Caco-2 (cell line): ENCODE data around the gene NFIX. TPM values are rescaled to one million over a fixed set of nuclear protein-coding genes. Genes with fewer than 3 reads are reported as not detected.

Experiments used
- BruUV-seq: library from RNA; stranded (reverse); fragments of 400-500 nt; replicated peaks from 2 replicates; lab custom pipeline; 2021; lab: Mats Ljungman, UMichigan
- CTCF ChIA-PET: fragments of 300-600 bp; sonication (Branson Sonifier 250); formaldehyde crosslinking; loops from one replicate; lab custom pipeline; 2022; ENCODE audit warnings: antibody characterized with exemption; lab: Charles Lee
- POLR2A ChIA-PET: fragments of 300-600 bp; sonication (Branson Sonifier 250); formaldehyde crosslinking; loops from one replicate; lab custom pipeline; 2022; ENCODE audit warnings: antibody characterized with exemption; lab: Charles Lee
- DNase-seq, 2 experiments: peaks; one replicate each; pipeline versions ENCODE4 v3.0.0 to v3.0.0-alpha.2; 2020 to 2022
- H3K27me3 ChIP-seq: replicated peaks from 2 replicates; pipeline ENCODE4 v1.6.0; 2011; ENCODE audit warnings: low read length; ENCODE audit not compliant: control insufficient read depth, insufficient read depth
- H3K36me3 ChIP-seq: 2 replicates; pipeline ENCODE4 v1.5.1; 2011; ENCODE audit warnings: low read length; ENCODE audit not compliant: control insufficient read depth, insufficient read depth
- H3K4me1 ChIP-seq: fragments of 250-450 bp; sonication (Bioruptor Pico); 2 replicates; pipeline ENCODE4 v1.5.1; 2020; ENCODE audit warnings: mild to moderate bottlenecking
- H3K4me3 ChIP-seq: 2 replicates; pipeline ENCODE4 v1.5.1; 2011; ENCODE audit warnings: low read depth, mild to moderate bottlenecking, control low read depth, low read length
- H3K9me3 ChIP-seq: fragments of 250-450 bp; sonication (Bioruptor Pico); 2 replicates; pipeline ENCODE4 v1.5.1; 2020; ENCODE audit warnings: mild to moderate bottlenecking, moderate library complexity
- H3K27ac Mint-ChIP-seq: one replicate; pipeline ENCODE4 v1.8.0; 2022; ENCODE audit warnings: mixed read lengths; ENCODE audit not compliant: unreplicated experiment
- H3K27me3 Mint-ChIP-seq: one replicate; pipeline ENCODE4 v1.8.0; 2022; ENCODE audit warnings: mixed read lengths; ENCODE audit not compliant: insufficient read depth, unreplicated experiment
- H3K36me3 Mint-ChIP-seq: one replicate; pipeline ENCODE4 v1.8.0; 2022; ENCODE audit warnings: mild to moderate bottlenecking, mixed read lengths; ENCODE audit not compliant: insufficient read depth, unreplicated experiment
- H3K4me1 Mint-ChIP-seq: one replicate; pipeline ENCODE4 v1.8.0; 2022; ENCODE audit warnings: low read depth, mixed read lengths; ENCODE audit not compliant: unreplicated experiment
- H3K4me3 Mint-ChIP-seq: one replicate; pipeline ENCODE4 v1.8.0; 2022; ENCODE audit warnings: mild to moderate bottlenecking, moderate library complexity, mixed read lengths; ENCODE audit not compliant: unreplicated experiment
- H3K9me3 Mint-ChIP-seq: one replicate; pipeline ENCODE4 v1.8.0; 2022; ENCODE audit warnings: mixed read lengths; ENCODE audit not compliant: unreplicated experiment
- CTCF ChIP-seq, 2 experiments: fragments of 200-600 bp in 1 of 2; IDR thresholded peaks; 1 replicate in 1 of 2; 2 replicates in 1 of 2; pipeline versions ENCODE4 v1.5.1 to v1.8.0; 2011 to 2022; ENCODE audit warnings: antibody characterized with exemption in 1 of 2, control low read depth in 1 of 2, inconsistent platforms in 1 of 2, low read depth in 1 of 2, low read length in 1 of 2, mild to moderate bottlenecking in 1 of 2, moderate library complexity in 1 of 2; ENCODE audit not compliant: insufficient read depth in 1 of 2, severe bottlenecking in 1 of 2, unreplicated experiment in 1 of 2
- intact Hi-C: fragments of 100-400 bp; cut with micrococcal nuclease; formaldehyde crosslinking; loops from one replicate; pipeline ENCODE4 v1.10.0; 2022; ENCODE audit not compliant: unreplicated experiment
- total RNA-seq: library from RNA; stranded (reverse); gene quantifications from 2 replicates; pipeline ENCODE4 v1.2.3, GENCODE V29; 2022

NFIX gene
- total RNA-seq, 1 experiment from 2014 or later = 0.82 TPM

- no peaks in the 10 kb centered on the region for H3K9me3 Mint-ChIP-seq
- Histone ChIP-seq H3K36me3 (no peaks in the 10 kb centered on the region), H3K4me1 (peaks cover 3% of the 10 kb centered on the region; the same call in 1 of the 2 replicates), H3K9me3 (no peaks in the 10 kb centered on the region; the same call in 1 of the 2 replicates), H3K4me3 (no peak overlapping the region), H3K27me3 (no peaks in the 10 kb centered on the region)
- ChIA-PET CTCF (no interaction called here), POLR2A (no interaction called here)
- intact Hi-C loops = loop anchor here (1.0 kb wide), 1 partner anchor 26 kb away; no protein-coding TSS in a partner anchor
- no peaks in the 10 kb centered on the region for H3K36me3 Mint-ChIP-seq
- no TSS peak for BruUV-seq
- no peak overlapping the region for H3K27ac Mint-ChIP-seq
- no peak for DNase-seq
- H3K27me3 Mint-ChIP-seq = peaks cover 5% of the 10 kb centered on the region
- no peak overlapping the region for H3K4me3 Mint-ChIP-seq
- no peak for TF ChIP-seq CTCF (IDR thresholded peaks at IDR 0.05; ENCODE audit: insufficient read depth in 1 of 2, low read depth in 1 of 2, low read length in 1 of 2, severe bottlenecking in 1 of 2, unreplicated experiment in 1 of 2)
- no peaks in the 10 kb centered on the region for H3K4me1 Mint-ChIP-seq
Observed at GRCh38 chr19:12987781-12988180, 7.5 kb upstream of the NFIX start.

- Mint-ChIP-seq H3K36me3 (peaks cover 6% of the 10 kb centered on the region), H3K27me3 (peaks cover 15% of the 10 kb centered on the region), H3K4me1 (no peaks in the 10 kb centered on the region), H3K4me3 (no peak overlapping the region), H3K27ac (no peak overlapping the region), H3K9me3 (no peaks in the 10 kb centered on the region)
- Histone ChIP-seq H3K36me3 (no peaks in the 10 kb centered on the region), H3K4me1 (no peaks in the 10 kb centered on the region), H3K4me3 (no peak overlapping the region), H3K27me3 (peaks cover 2% of the 10 kb centered on the region; the same call in 1 of the 2 replicates), H3K9me3 (no peaks in the 10 kb centered on the region)
- intact Hi-C loops = no loop called here
- no TSS peak for BruUV-seq
- POLR2A ChIA-PET = no interaction called here
- no peak for TF ChIP-seq CTCF (IDR thresholded peaks at IDR 0.05; ENCODE audit: insufficient read depth in 1 of 2, low read depth in 1 of 2, low read length in 1 of 2, severe bottlenecking in 1 of 2, unreplicated experiment in 1 of 2)
- CTCF ChIA-PET = no interaction called here
- DNase-seq = no peak
Observed at GRCh38 chr19:12990431-12990830, 4.8 kb upstream of the NFIX start.

GRCh38 chr19:12990853-12991252 lies 4.4 kb upstream of the NFIX start:
- intact Hi-C loops = no loop called here
- POLR2A ChIA-PET = no interaction called here
- no peak overlapping the region for H3K27ac Mint-ChIP-seq

More at GRCh38 chr19:12990853-12991252, 4.4 kb upstream of the NFIX start:
- peaks cover 15% of the 10 kb centered on the region for H3K27me3 Mint-ChIP-seq
- H3K9me3 ChIP-seq = no peaks in the 10 kb centered on the region
- H3K4me3 Mint-ChIP-seq = no peak overlapping the region
- peaks cover 6% of the 10 kb centered on the region for H3K36me3 Mint-ChIP-seq
- CTCF ChIA-PET = no interaction called here
- no peaks in the 10 kb centered on the region for H3K4me1 Mint-ChIP-seq
- no peak for DNase-seq
- no peaks in the 10 kb centered on the region for H3K4me1 ChIP-seq
- H3K4me3 ChIP-seq = no peak overlapping the region
- no TSS peak for BruUV-seq
- no peak for TF ChIP-seq CTCF (IDR thresholded peaks at IDR 0.05; ENCODE audit: insufficient read depth in 1 of 2, low read depth in 1 of 2, low read length in 1 of 2, severe bottlenecking in 1 of 2, unreplicated experiment in 1 of 2)
- no peaks in the 10 kb centered on the region for H3K9me3 Mint-ChIP-seq
- H3K27me3 ChIP-seq = peaks cover 2% of the 10 kb centered on the region; the same call in 1 of the 2 replicates
- H3K36me3 ChIP-seq = no peaks in the 10 kb centered on the region
